ENCODE measurements around the gene PURB.
"Not testable (repeated sequence)": the region's sequence is repeated elsewhere in the genome, so short reads cannot be mapped to it uniquely, and the experiment has no call there.

The PURB gene

DNA sequence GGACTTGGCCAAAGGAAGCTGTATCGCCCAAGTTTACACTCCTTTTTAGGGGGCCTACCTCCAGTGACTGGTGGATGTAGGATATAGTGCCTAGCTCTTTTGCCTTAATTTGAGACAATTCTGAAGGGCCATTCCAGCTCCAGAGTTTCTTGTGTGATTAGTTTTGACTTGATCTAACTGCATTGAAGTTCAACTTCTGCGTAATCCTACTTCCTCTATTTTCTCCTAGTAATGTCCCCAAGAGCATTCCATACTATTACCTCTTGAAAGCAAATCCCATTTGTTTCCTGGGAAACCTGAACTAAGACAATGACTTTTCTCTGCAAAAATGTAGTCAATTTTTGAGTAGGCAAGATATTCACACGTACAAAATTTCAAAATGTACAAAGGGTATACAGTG lies 32.7 kb downstream of the PURB start:
- no peak for DNase-seq (ENCODE audit: low read depth)

DNA sequence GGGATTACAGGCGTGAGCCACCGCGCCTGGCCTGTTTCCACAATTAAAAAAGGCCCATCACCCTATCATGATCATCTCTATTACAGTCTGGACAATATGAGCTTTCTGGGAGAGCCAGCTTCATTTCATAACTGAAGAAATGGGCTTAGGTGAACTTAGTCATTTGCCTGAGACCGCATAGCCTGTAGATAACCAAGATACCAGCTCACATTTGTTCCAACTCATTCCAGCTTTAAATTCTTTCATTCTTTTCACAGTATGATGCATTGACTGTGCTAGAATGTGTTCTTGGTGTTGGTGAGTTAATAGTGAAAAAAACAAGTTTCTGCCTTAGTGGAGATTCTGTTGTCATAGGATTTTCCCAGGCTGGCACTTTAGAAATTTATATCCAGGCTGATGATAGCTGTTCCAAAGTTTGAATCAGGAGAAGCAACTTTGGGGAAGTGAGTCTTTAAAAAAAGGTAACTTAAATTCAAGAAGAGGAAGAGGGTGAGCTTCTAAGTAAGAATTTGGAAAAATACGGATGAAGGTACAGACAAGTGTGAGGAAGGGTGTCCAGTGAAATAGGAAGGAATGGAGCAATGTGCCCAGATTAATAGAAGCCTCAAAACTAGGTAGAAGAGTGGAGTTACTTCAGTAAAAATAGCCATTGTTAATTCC lies 35.3 kb downstream of the PURB start:
- DNase-seq (ENCODE audit: low read depth) = no peak

DNA sequence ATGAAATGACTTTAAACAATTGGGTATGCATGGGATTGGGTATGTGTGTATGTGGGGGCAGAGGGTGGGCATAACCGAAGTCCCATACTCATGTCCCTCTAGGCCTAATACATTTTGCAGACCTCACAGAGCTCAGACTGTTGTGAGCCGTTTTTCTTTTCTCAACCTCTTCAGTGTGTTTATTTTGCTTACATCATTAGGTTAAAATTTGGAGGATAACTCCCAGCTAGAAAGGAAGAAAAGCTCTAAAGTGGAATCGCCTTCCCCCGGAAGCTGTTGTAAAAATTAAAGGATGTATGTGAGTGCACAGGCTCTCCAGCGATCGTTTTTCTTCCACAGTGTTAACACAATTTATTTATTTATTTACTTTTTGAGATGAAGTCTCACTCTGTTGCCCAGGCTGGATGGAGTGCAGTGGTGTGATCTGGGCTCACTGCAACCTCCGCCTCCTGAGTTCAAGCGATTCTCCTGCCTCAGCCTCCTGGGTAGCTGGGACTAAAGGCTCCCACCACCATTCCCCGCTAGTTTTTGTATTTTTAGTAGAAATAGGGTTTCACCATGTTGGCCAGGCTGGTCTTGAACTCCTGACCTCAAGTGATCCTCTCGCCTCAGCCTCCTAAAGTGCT lies 36.0 kb downstream of the PURB start:
- no peak for DNase-seq (ENCODE audit: low read depth)

DNA sequence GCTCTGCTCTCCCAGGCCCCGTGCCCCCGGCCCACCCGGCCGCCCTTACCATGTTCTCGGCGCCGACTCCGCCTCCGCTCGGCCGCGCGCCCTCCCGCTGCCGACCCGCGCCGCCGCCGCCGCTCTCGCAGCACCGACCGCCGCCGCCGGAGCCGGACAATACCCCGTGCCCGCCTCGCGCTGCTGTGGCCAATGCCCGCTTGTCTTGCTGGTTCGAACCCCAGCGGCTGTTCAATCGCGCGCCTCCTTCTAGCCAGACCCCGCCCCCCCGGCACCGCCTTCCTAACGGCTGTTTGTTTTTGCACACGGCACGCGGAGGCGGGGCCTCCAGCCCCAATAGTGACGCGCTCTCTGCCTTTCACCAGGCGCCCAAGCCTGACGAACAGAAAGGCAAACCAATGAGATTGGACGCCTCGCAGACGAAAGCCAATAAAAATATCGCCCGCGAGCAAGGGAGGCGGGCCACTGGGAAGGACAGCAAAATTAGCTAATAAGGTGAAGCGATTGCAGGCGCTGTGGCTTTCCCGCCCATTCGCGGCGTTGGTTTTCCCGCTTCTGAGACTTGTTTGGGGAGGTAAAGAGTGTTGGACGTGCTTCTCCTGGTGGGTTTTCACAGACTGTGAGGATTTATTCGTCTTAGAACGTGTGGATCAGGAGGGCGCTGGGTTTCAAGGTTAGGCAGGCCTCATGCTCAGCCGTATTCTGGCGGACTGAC lies 37.3 kb downstream of the PURB start, which contains the start of gene H2AZ2:
Gene H2AZ2 (minus strand): TSS at position 168 of the 715 bp plus-strand sequence. CDS start 116 bp downstream, at position 52.
- DNase-seq (ENCODE audit: low read depth) = peak; percentile 100

DNA sequence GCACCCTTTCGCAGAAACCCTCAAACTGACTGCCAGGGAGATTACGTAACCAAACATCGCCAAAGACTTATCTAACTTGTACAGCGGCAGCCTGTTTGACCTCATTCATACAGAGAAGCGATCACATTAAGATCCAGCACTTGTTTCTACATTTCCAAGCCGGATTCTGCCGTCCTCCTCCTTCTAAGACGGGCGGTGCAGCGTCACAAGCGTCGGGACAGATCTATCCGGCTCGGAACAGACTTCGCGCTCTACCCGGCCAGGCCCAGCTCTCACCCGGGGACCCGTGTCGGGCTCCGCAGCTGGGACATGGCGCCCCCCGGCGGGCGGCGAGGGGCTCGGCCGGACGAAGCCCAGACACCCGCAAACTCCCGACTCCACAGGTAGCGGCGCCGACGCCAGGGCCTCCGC lies 37.8 kb downstream of the PURB start:
- DNase-seq (ENCODE audit: low read depth) = peak; percentile 68

DNA sequence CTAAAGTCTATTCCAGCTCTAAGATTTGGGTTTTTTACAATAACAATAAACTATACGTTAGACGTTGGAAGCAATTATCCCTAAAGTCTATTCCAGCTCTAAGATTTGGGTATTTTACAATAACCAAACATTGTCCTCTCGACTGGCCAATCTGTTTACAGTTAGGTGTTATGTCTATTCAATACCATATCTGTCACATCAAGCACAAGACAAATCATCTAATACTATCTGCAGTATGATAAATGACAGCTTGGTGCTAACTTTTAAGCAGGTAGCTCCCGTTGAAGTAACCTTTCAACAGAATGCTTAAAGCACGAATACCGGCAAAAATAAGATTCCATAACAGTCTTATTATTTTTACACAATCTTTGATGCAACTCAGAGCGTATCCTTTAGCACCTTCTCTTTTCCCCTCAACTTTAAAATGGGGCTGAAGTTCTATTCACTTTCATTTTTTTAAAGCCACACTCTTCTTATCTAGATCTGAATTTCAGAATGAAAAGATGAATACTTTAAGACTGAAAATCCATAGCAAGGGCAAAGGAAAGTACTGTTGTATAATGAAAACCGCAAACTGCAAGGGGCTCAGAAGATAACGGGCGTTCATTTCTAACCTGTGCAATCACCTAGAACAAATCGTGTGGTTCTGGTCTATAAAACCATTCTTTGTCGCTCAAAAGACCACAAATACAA lies 38.4 kb downstream of the PURB start:
- DNase-seq (ENCODE audit: low read depth) = peak; percentile 3

DNA sequence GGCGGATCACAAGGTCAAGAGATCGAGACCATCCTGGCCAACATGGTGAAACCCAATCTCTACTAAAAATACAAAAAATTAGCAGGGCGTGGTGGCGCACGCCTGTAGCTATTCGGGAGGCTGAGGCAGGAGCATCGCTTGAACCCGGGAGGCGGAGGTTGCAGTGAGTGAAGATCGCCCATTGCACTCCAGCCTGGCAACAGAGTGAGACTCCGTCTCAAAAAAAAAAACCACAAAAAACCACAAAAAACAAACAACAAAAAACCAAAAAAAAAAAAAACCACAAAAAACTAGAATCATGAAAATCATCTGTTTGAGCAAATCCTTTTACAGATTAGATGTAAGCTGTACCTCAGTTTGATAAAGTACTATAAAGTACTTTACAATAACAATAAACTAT lies 38.9 kb downstream of the PURB start:
- DNase-seq (ENCODE audit: low read depth) = not testable (repeated sequence)

DNA sequence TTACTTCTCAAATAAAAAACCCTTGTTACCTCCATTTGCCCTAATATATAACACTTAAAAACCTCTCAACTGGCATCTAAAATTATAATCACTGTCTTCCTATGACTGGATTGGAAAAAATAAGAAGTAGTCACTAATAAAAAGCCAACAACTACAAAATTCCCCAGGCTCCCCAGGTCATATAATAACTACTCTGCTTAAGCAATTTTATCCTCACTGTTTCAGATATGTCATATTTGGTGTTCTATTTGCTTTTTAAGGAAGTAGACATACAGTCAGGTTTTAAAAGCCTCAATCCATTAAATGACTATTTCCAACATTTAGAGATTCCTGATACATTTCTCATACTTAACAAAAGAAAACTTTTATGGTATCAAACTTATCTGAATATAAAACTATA lies 39.9 kb downstream of the PURB start:
- DNase-seq (ENCODE audit: low read depth) = no peak

DNA sequence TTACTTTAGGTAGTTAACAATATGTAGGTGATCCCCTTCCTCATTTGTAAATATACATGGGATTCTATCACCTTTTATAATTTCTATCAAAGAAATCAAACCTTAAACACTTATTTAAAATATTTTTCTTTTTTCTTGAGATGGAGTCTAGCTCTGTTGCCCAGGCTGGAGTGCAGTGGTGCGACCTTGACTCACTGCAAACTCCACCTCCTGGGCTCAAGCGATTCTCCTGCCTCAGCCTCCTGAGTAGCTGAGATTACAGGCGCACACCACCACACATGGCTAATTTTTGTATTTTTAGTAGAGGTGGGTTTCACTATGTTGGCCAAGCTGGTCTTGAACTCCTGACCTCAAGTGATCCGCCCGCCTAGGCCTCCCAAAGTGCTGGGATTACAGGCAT lies 41.9 kb downstream of the PURB start:
- not testable (repeated sequence) for DNase-seq (ENCODE audit: low read depth)

DNA sequence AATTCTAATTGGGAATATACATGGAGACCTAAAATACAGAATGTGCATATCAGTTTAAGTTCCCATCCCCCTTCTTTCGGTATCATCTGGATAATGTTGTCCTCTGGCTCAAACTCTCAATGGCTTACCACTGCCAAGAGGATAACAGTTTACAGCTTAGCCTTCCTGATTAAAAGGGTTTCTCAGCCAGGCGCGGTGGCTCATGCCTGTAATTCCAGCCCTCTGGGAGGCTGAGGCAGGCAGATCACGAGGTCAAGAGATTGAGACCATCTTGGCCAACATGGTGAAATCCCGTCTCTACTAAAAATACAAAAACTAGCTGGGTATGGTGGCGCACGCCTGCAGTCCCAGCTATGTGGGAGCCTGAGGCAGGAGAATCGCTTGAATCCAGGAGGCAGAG lies 42.7 kb downstream of the PURB start:
- DNase-seq (ENCODE audit: low read depth) = not testable (repeated sequence)

DNA sequence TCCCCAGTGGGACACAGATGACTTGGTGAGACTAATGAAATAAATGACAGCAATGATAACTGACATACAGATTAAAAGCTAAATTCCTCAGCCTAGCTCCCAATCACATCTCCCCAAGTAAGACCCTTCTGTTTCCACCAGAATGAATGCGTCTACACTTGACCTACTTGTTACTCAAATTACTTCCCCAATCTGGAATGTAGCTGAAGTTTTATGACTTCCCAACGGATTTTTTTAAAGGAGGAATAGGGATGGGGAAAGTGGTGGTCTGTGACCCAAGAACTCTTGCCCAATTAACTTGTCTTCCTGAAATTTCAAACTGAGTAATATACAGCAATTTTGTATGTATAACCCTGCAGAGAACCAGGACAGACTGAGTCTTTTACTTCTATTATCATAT lies 46.6 kb downstream of the PURB start:
- DNase-seq (ENCODE audit: low read depth) = no peak

DNA sequence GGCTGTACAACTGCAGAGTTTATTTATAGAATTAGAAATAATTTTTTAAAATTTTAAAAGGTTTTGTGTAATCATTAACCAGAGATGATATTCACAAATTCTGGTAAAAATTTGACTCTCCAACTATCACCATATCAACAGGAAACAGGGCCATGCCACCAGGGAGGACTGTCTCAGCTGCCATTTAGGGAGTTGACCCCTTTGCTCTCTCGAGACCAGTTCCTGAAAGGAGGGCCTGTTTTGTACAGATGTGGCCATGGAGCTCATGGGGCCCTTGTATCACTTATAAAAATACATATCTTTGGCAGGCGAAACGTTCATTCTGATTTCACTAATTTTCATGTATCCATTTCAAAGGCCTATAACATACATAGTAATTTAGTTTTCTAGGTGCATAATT lies 57.8 kb downstream of the PURB start:
- no peak for DNase-seq (ENCODE audit: low read depth)

All from stimulated activated CD8-positive, alpha-beta memory T cell treated with anti-CD3 and anti-CD28 coated beads, Interleukin-7, amount 100 ng/mL, for 24 hours (primary cell).